GM12891 (cell line): ENCODE measurements around the gene DENND1A.

Source experiments
- PAX5 ChIP-seq: IDR thresholded peaks from 2 replicates; pipeline ENCODE4 v1.6.1; 2011; ENCODE audit warnings: low read length, moderate library complexity, mild to moderate bottlenecking; ENCODE audit not compliant: insufficient read depth, severe bottlenecking
- POLR2A ChIP-seq: IDR thresholded peaks from 2 replicates; pipeline ENCODE4 v1.6.1; 2011; ENCODE audit warnings: low read depth, low read length, control low read depth
- POLR2AphosphoS5 ChIP-seq: IDR thresholded peaks from 2 replicates; pipeline ENCODE4 v1.6.1; 2011; ENCODE audit warnings: low read depth, low read length, control low read depth
- POU2F2 ChIP-seq: IDR thresholded peaks from 2 replicates; pipeline ENCODE4 v1.6.1; 2011; ENCODE audit warnings: low read depth, mild to moderate bottlenecking, control low read depth, low read length, moderate library complexity
- SPI1 ChIP-seq: IDR thresholded peaks from 2 replicates; pipeline ENCODE4 v1.6.1; 2011; ENCODE audit warnings: low read depth, low read length, control low read depth
- TAF1 ChIP-seq: IDR thresholded peaks from 2 replicates; pipeline ENCODE4 v1.6.1; 2011; ENCODE audit warnings: low read depth, low read length, control low read depth

GRCh38 chr9:123337971-123338370 is 592.0 kb downstream of the DENND1A start:
- TF ChIP-seq POLR2AphosphoS5 (no peak), POLR2A (no peak), TAF1 (no peak), SPI1 (no peak), PAX5 (no peak), POU2F2 (0 out of 2 replicates have a peak, but pooled peaks have one; percentile 16)
